HCT116 (cell line): ENCODE measurements around the gene CLEC4G. TPM values are rescaled to one million over a fixed set of nuclear protein-coding genes. Genes with fewer than 3 reads are reported as not detected.

Experiments
- ATAC-seq: fragments of 200-7000 bp; cut with Tn5 transposase; 2 replicates; pipeline ENCODE4 v1.9.1; 2020; ENCODE audit warnings: mild to moderate bottlenecking, moderate library complexity
- BruUV-seq: library from RNA; stranded (reverse); fragments of 400-500 nt; replicated peaks from 2 replicates; lab custom pipeline; 2021; lab: Mats Ljungman, UMichigan
- CTCF ChIA-PET: fragments of 300-600 bp; sonication (Branson Sonifier 250); formaldehyde crosslinking; loops from one replicate; lab custom pipeline; 2021; ENCODE audit warnings: antibody characterized with exemption; lab: Charles Lee
- POLR2A ChIA-PET: fragments of 300-600, 350-600 bp; sonication (Branson Sonifier 250); formaldehyde crosslinking; loops from one replicate; lab custom pipeline; 2021; ENCODE audit warnings: antibody characterized with exemption; lab: Charles Lee
- RAD21 ChIA-PET, 2 experiments: fragments of 300-600 bp; sonication (Branson Sonifier 250); formaldehyde crosslinking; loops; one replicate each; lab custom pipeline; 2023; ENCODE audit warnings: low total read pairs in 2 of 2; ENCODE audit not compliant: uncharacterized antibody in 2 of 2, unreplicated experiment in 2 of 2, low non-redundant PET in 1 of 2; lab: Charles Lee
- DNase-seq: peaks from one replicate; pipeline ENCODE4 v3.0.0-alpha.2; 2010; ENCODE audit warnings: low read depth, low spot score
- H2AFZ ChIP-seq: fragments of 200-600 bp; shearing (Covaris generic), sonication (generic); 2 replicates; pipeline ENCODE4 v1.6.1; 2017; ENCODE audit warnings: low read depth, mixed run types, mixed read lengths, antibody characterized with exemption, low read length; ENCODE audit not compliant: poor library complexity, severe bottlenecking
- H3K27ac ChIP-seq: 2 replicates; pipeline ENCODE4 v1.5.1; 2012; ENCODE audit warnings: low read depth, low read length
- H3K27me3 ChIP-seq: fragments of 200-600 bp; sonication (generic); 2 replicates; pipeline ENCODE4 v1.6.1; 2016; ENCODE audit warnings: mixed run types, low read length, mixed read lengths; ENCODE audit not compliant: insufficient read depth
- H3K36me3 ChIP-seq, 2 experiments: fragments of 200-500 bp in 1 of 2; fragments of 200-600 bp in 1 of 2; sonication (Bioruptor generic) in 1 of 2; sonication (generic) in 1 of 2; 2 replicates each; pipeline versions ENCODE4 v1.5.1 to v1.6.1; 2014 to 2016; ENCODE audit warnings: low read length in 2 of 2, inconsistent platforms in 1 of 2, mixed read lengths in 1 of 2, mixed run types in 1 of 2; ENCODE audit not compliant: insufficient read depth in 2 of 2, control insufficient read depth in 1 of 2
- H3K4me1 ChIP-seq, 2 experiments: fragments of 200-600 bp in 1 of 2; sonication (generic) in 1 of 2; 2 replicates each; pipeline versions ENCODE4 v1.5.1 to v1.6.1; 2012 to 2017; ENCODE audit warnings: low read length in 2 of 2, inconsistent platforms in 1 of 2, mild to moderate bottlenecking in 1 of 2, mixed read lengths in 1 of 2, mixed run types in 1 of 2, moderate library complexity in 1 of 2; ENCODE audit not compliant: insufficient read depth in 2 of 2, control insufficient read depth in 1 of 2
- H3K4me2 ChIP-seq: fragments of 200-600 bp; sonication (generic); 2 replicates; pipeline ENCODE4 v1.6.1; 2017; ENCODE audit warnings: mixed run types, low read length, mixed read lengths
- H3K4me3 ChIP-seq, 2 experiments: fragments of 200-600 bp in 1 of 2; sonication (generic) in 1 of 2; replicated peaks in 1 of 2; 2 replicates each; pipeline ENCODE4 v1.5.1; 2011 to 2016; ENCODE audit warnings: low read length in 2 of 2, control low read depth in 1 of 2, low read depth in 1 of 2, mild to moderate bottlenecking in 1 of 2, mixed read lengths in 1 of 2, mixed run types in 1 of 2
- H3K79me2 ChIP-seq: fragments of 200-600 bp; sonication (generic); 2 replicates; pipeline ENCODE4 v1.6.1; 2017; ENCODE audit warnings: mild to moderate bottlenecking, mixed run types, low read length, moderate library complexity, mixed read lengths; ENCODE audit not compliant: insufficient read depth
- H3K9ac ChIP-seq: fragments of 200-600 bp; sonication (generic); 2 replicates; pipeline ENCODE4 v1.6.1; 2016; ENCODE audit warnings: low read length, mixed read lengths
- H3K9me2 ChIP-seq: fragments of 200-600 bp; sonication (generic), shearing (Covaris generic); 2 replicates; pipeline ENCODE4 v1.6.1; 2017; ENCODE audit warnings: mixed run types, mild to moderate bottlenecking, moderate library complexity; ENCODE audit not compliant: insufficient read depth
- H3K9me3 ChIP-seq, 2 experiments: fragments of 200-500 bp in 1 of 2; fragments of 200-600 bp in 1 of 2; sonication (Bioruptor generic) in 1 of 2; sonication (generic) in 1 of 2; 2 replicates each; pipeline ENCODE4 v1.6.1; 2014 to 2017; ENCODE audit warnings: low read length in 2 of 2, mixed read lengths in 2 of 2, inconsistent platforms in 1 of 2, low read depth in 1 of 2, mild to moderate bottlenecking in 1 of 2, mixed run types in 1 of 2, moderate library complexity in 1 of 2; ENCODE audit not compliant: control insufficient read depth in 1 of 2, insufficient read depth in 1 of 2
- H4K20me1 ChIP-seq: fragments of 200-600 bp; sonication (generic), shearing (Covaris generic); 2 replicates; pipeline ENCODE4 v1.6.1; 2017; ENCODE audit warnings: mixed run types, mild to moderate bottlenecking, moderate library complexity; ENCODE audit not compliant: insufficient read depth
- CBX3 ChIP-seq: IDR thresholded peaks from 2 replicates; pipeline ENCODE4 v1.6.1; 2012; ENCODE audit warnings: low read depth
- CTCF ChIP-seq, 3 experiments: fragments of 200-600 bp in 1 of 3; sonication (generic) in 1 of 3; IDR thresholded peaks in 2 of 3; conservative IDR thresholded peaks in 1 of 3; 2 replicates each; pipeline ENCODE4 v1.5.1; 2012 to 2017; ENCODE audit warnings: low read depth in 2 of 3, low read length in 2 of 3, antibody characterized with exemption in 1 of 3, borderline replicate concordance in 1 of 3, control low read depth in 1 of 3, mild to moderate bottlenecking in 1 of 3, mixed read lengths in 1 of 3, mixed run types in 1 of 3, moderate library complexity in 1 of 3; ENCODE audit not compliant: insufficient read depth in 1 of 3
- EGR1 ChIP-seq: IDR thresholded peaks from 2 replicates; pipeline ENCODE4 v1.6.1; 2012; ENCODE audit warnings: low read depth
- EZH2phosphoT487 ChIP-seq: fragments of 200-600 bp; IDR thresholded peaks from 2 replicates; pipeline ENCODE4 v1.6.1; 2018; ENCODE audit warnings: antibody characterized with exemption, borderline replicate concordance
- POLR2A ChIP-seq: IDR thresholded peaks from 2 replicates; pipeline ENCODE4 v1.7.0; 2011; ENCODE audit warnings: borderline replicate concordance; ENCODE audit not compliant: insufficient read depth, insufficient read length; ENCODE audit errors: extremely low read depth
- POLR2AphosphoS5 ChIP-seq: IDR thresholded peaks from 2 replicates; pipeline ENCODE4 v1.6.1; 2011; ENCODE audit warnings: mild to moderate bottlenecking, low read depth, low read length, moderate library complexity
- RAD21 ChIP-seq: IDR thresholded peaks from 2 replicates; pipeline ENCODE4 v1.6.1; 2012; ENCODE audit warnings: low read depth, mild to moderate bottlenecking
- SP1 ChIP-seq: IDR thresholded peaks from 2 replicates; pipeline ENCODE4 v1.6.1; 2012; ENCODE audit warnings: low read depth
- TCF7L2 ChIP-seq: IDR thresholded peaks from 2 replicates; pipeline ENCODE4 v1.7.0; 2011; ENCODE audit warnings: borderline replicate concordance, inconsistent platforms; ENCODE audit not compliant: insufficient read depth, insufficient read length; ENCODE audit errors: extremely low read depth
- ZNF274 ChIP-seq: fragments of 200-500 bp; sonication (Bioruptor generic); IDR thresholded peaks from 2 replicates; pipeline ENCODE4 v1.6.1; 2014; ENCODE audit warnings: mild to moderate bottlenecking, low read depth, low read length, inconsistent platforms
- intact Hi-C: fragments of 100-400 bp; cut with micrococcal nuclease; formaldehyde crosslinking; loops from 2 replicates; pipeline ENCODE4 v1.10.0; 2022
- total RNA-seq: library from RNA; stranded (reverse); gene quantifications from one replicate; pipeline ENCODE4 v1.2.1, GENCODE V29; 2021; ENCODE audit not compliant: unreplicated experiment

Gene CLEC4G
- total RNA-seq, 1 experiment from 2014 or later, result not detected

GRCh38 chr19:7687177-7687576 lies 44.7 kb downstream of the CLEC4G start:
- ATAC-seq, result no peak
- POLR2A ChIA-PET, result no interaction called here
- no peaks in the 10 kb centered on the region for H3K9me2 ChIP-seq
- intact Hi-C loops, result loop anchor here (10.0 kb wide), 1 partner anchor 332 kb away; no protein-coding TSS in a partner anchor
- peaks cover under 1% of the 10 kb centered on the region in 2 experiments; a peak in 3 of 4 replicates for H3K4me1 ChIP-seq
- H3K4me2 ChIP-seq, result no peak overlapping the region
- no peak overlapping the region for H3K27ac ChIP-seq
- H3K79me2 ChIP-seq, result peaks cover 7% of the 10 kb centered on the region; the same call in 1 of the 2 replicates
- no peaks in the 10 kb centered on the region for H4K20me1 ChIP-seq
- CTCF ChIA-PET, result no interaction called here
- RAD21 ChIA-PET, result no interaction called here
- DNase-seq, result no peak
- no TSS peak for BruUV-seq
- H3K9me3 ChIP-seq, result peaks cover 0 to 5% of the 10 kb centered on the region in 2 experiments; a peak in 1 of 4 replicates
- TF ChIP-seq SP1 (no peak), TCF7L2 (no peak), EGR1 (no peak), RAD21 (no peak), EZH2phosphoT487 (no peak), POLR2AphosphoS5 (no peak), CTCF (IDR thresholded peaks at IDR 0.05 in 2 of 3, conservative IDR thresholded peaks at IDR 0.05 in 1 of 3; ENCODE audit: borderline replicate concordance in 1 of 3, insufficient read depth in 1 of 3, low read depth in 2 of 3, low read length in 2 of 3) (no peak), CBX3 (no peak), ZNF274 (no peak), POLR2A (no peak)
- TF ChIP-seq, all 23 proteins: peak for 0
- Histone ChIP-seq H3K4me3 (no peak overlapping the region), H3K27me3 (no peaks in the 10 kb centered on the region), H2AFZ (no peak overlapping the region), H3K36me3 (peaks cover 4 to 9% of the 10 kb centered on the region in 2 experiments; a peak in 3 of 4 replicates), H3K9ac (no peak overlapping the region)
